ENCODE measurements around the gene CYTIP.

GRCh38 chr2:157386247-157386646 lies 57.6 kb downstream of the CYTIP start:
- TF ChIP-seq GATA2 (IDR thresholded peaks at IDR 0.05; ENCODE audit: low read depth, low read length) (no peak), GATA3 (IDR thresholded peaks at IDR 0.05; ENCODE audit: low read depth, low read length) (no peak)

Measured in SH-SY5Y (cell line).